ENCODE measurements around the gene PCBP1.
"Not testable (repeated sequence)": the region's sequence is repeated elsewhere in the genome, so short reads cannot be mapped to it uniquely, and the experiment has no call there.

The PCBP1 gene

DNA sequence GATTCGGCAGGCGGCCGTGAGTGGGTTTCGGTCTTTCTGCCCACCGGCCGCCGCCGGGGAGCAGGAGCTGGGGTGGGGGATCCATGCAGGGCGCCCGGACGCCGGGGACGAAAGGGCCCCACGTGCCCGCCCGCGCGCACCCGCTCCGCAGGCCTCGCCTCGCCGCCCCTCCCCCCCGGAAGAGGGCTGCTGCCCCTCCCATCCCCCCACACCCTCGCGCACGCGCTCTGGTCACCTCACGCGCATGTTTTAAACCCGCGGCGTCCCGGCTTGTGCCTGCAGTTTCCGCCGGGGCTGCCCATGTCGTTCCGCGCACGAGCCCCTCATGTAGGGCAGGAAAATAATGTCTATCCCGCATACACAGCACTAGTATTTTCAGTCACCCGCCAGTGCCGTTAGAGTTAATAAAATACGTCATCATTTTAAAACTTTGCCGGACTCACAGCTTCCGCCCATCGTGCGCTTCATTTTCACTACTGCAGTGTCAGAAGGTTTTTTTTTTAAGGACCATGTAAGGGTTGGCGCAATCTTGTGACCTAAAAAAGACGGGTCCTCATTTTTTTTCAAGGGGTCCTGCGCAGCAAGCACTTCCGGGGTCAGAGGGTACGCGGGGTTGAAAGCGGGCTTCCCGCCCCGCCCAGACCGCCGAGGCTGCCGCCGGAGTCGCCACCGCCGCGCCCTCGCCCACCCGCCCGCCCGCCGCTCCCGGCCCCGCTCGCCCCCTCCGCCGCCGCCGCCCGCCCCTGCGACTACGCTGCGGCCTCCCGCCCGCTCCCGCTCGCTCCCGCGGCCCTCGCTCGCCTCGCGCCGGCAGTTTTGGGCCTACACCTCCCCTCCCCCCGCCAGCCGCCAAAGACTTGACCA lies at the start of gene PCBP1:
Gene PCBP1 (plus strand): TSS at position 640 of the 864 bp plus-strand sequence. CDS start 267 bp downstream, outside the sequence.
- peak; percentile 90 for DNase-seq

DNA sequence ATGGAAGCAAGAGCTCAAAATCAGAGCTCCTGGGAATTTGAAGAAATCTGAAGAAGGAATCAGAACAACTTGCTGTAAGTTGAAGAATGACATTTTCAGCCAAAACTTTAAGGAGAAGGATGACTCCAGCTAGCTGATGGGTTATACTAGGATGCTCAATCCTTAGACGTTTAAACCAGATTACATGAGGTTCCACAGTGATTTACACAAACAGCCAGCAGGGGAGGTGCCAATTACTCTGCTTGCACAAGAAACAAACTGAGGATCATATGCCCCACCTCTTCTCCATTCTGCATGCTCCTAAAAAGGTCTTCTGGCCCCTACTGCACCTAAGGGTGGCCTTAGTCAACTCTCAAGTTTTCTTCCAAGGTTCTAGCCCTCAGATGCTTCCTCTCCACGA lies 47.9 kb upstream of the PCBP1 start:
- DNase-seq, result no peak

GRCh38 chr2:70041663-70042062 lies 45.6 kb upstream of the PCBP1 start:
- no peak for DNase-seq

- no peak for DNase-seq
These were observed 45.0 kb upstream of the PCBP1 start for GRCh38 chr2:70042246-70042645.

GRCh38 chr2:70043252-70043875 lies 43.9 kb upstream of the PCBP1 start:
- no peak for DNase-seq

DNA sequence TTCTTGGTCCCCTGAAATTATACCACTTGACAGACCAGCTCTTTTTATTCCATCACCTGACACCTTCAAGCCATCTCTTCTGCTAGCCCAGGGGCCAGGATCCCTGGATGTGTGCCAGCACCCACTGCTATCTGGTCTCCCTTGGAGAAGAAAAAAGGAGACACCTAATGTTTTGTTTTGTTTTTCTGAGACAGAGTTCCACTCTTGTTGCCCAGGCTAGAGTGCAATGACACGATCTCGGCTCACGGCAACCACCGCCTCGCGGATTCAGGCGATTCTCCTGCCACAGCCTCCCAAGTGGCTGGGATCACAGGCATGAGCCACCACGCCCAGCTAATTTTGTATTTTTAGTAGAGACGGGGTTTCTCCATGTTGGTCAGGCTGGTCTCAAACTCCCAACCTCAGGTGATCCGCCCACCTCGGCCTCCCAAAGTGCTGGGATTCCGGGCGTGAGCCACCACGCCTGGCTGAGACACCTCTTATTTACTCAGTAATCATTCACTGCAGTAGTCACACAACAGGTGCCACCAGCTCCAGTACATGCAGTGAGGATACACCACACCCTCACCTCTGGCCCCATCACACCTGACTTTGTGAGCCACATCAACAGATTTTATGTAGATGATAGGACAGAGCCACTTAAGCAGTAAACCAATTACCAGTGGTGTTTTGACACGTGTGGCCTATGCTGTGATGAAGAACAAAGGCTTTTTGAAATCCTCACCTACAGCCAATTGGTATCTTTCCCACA lies 42.8 kb upstream of the PCBP1 start:
- no peak for DNase-seq

- no peak for DNase-seq
These were observed 41.9 kb upstream of the PCBP1 start for GRCh38 chr2:70045405-70045804.

DNA sequence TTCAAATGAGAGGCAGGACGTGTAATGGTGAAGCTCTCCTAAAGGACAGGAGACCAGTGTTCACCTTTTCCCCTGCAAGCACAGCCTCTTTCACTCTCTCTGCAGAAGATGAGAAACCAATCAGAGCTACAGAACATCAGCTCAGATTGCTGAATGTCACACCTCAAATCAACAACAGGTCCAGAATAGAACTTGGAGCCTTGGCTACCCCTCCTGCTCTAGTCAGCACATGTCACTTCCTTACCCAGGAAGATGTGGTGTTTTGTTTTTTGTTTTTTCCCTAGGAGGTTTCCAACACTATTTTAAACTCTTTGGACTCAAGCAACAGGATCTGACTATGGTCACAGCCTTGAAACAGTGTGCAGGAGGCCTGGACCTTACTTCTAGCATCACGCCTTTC lies 41.3 kb upstream of the PCBP1 start:
- no peak for DNase-seq

DNA sequence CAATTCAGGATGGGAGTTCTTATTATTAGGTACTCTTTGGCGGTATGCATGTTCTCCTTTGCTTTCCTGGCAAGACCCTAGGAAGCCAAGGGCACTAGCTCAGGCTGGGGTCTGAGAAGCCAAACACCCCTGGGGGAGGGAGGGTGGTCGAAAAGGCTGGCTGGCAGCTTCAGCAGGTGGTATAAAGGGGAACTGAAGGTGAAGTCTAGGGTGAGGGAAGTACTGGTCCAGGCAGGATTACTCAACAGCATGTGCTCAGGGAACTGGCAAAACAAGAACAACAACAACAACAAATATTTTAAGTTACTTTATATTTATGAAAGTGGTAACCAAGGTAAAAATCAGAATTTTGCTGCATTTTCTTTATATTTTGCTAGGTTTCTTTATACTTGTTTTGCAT lies 40.7 kb upstream of the PCBP1 start:
- no peak for DNase-seq

GRCh38 chr2:70047451-70047850 lies 39.8 kb upstream of the PCBP1 start:
- DNase-seq, result no peak

DNA sequence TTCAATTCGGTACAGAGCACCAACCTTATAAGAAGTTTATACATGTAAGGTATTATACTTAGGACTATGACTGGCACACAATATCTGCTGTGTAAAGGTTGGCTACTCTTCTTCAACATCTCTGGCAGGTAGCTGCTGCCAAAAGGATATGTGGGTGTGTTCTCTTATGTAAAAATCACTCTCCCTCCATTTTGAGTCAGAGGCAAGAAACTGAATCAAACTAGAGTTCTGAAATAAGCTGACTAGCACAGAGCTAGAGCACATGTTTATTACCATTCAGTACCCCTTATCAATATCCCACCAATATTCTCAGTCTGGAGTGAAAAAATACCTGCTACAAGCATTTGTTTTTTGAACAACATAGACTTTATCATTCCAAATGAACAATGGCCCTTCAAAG lies 38.0 kb upstream of the PCBP1 start:
- DNase-seq, result no peak

GRCh38 chr2:70050631-70051425 lies 36.4 kb upstream of the PCBP1 start:
- no peak for DNase-seq

DNA sequence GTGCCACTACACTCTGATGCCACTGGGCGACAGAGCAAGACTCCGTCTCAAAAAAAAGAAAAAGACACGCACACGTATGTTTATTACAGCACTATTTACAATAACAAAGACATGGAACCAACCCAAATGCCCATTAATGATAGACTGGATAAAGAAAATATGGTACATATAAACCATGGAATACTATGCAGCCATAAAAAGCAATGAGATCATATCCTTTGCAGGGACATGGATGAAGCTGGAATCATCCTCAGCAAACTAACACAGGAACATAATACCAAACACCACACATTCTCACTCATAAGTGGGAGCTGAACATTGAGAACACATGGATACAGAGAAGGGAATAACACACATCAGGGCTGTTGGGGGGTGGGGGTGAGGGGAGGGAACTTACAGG lies 32.0 kb upstream of the PCBP1 start:
- DNase-seq, result not testable (repeated sequence)

DNA sequence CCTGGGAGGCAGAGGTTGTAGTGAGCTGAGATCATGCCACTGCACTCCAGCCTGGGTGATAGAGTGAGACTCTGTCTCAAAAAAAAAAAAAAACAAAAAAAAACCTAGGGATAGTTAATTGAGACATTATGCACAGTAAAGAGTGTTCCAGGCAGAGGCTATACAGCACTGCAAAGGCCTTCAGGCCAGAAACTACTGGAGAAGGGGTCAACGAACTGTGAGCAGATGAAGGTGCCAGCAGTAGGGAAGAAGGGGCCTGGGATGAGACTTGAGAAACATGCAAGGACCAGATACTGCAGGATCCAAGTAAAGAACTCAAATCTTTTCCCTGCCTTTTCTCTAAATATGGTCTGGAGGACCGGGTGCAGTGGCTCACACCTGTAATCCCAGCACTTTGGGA lies 26.0 kb upstream of the PCBP1 start:
- DNase-seq, result no peak

DNA sequence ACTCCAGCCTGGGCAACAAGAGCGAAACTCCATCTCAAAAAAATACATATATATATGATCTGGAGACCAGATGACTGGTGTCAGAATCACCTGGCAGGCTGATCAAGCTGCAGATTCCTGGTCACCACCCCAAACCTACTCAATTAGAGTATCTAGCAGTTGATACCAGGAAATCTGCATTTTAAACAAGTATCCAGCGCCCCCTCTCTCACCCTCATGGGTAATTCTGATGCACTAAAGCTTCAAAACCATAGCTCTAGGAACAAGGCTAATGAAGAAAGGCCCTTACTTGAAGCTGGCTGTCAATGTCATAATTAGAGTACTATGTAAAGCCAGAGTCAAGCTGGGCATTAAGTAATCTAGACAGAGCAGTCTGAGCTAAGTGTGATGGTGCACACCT lies 25.0 kb upstream of the PCBP1 start:
- DNase-seq, result no peak

GRCh38 chr2:70068119-70068518 lies 19.2 kb upstream of the PCBP1 start:
- DNase-seq, result no peak

- DNase-seq, result no peak
These were observed 18.2 kb upstream of the PCBP1 start for GRCh38 chr2:70069049-70069448.

GRCh38 chr2:70070542-70071268 lies 16.6 kb upstream of the PCBP1 start:
- DNase-seq, result peak; percentile 85

- DNase-seq, result no peak
These were observed 13.8 kb upstream of the PCBP1 start for GRCh38 chr2:70073493-70073892.

GRCh38 chr2:70078384-70078783 lies 8.9 kb upstream of the PCBP1 start:
- DNase-seq, result no peak

DNA sequence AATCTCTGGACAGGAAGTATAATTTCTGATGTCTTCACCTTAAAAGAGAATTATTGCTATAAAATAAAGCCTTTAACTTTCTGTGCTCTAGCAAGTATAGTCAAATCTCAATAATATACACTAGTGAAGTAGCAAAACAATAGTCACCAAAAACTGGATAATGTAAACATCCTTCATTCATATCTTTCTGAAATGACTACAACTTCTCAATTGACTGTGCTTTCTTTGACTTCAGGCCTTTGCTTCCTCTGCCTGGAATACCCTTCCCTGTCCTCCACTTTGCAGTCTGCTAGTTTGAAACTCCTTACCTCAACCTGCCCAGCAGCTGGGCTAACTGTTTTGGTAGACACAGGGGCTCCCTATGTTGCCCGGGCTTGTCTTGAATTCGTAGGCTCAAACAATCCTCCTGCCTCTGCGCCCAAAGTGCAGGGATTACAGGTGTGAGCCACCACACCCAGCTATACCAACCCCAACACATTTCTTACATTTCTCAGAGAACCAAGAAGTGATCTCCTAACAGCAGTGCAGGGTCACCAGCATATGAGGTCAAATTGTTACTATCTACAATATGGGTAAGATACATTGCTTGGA lies 6.6 kb upstream of the PCBP1 start:
- no peak for DNase-seq

GRCh38 chr2:70081221-70081620 lies 6.1 kb upstream of the PCBP1 start:
- DNase-seq, result no peak
